Activated naive CD4-positive, alpha-beta T cell treated with anti-CD3 and anti-CD28 coated beads, Interleukin-2, amount 50 U/mL, for 16 hours (primary cell): ENCODE data around the gene MDP1.
"Not testable (repeated sequence)": the region's sequence is repeated elsewhere in the genome, so short reads cannot be mapped to it uniquely, and the experiment has no call there.

Source experiments
- DNase-seq: peaks from one replicate; pipeline ENCODE4 v3.0.0-alpha.2; 2020

The MDP1 gene

GRCh38 chr14:24228902-24229301 is 13.0 kb upstream of the MDP1 start:
- DNase-seq = no peak

GRCh38 chr14:24226473-24226872 is 10.6 kb upstream of the MDP1 start:
- no peak for DNase-seq

GRCh38 chr14:24224618-24225071 is 8.8 kb upstream of the MDP1 start:
- no peak for DNase-seq

GRCh38 chr14:24222987-24223386 is 7.1 kb upstream of the MDP1 start:
- not testable (repeated sequence) for DNase-seq

- DNase-seq = no peak
Observed at GRCh38 chr14:24219521-24219920, 3.7 kb upstream of the MDP1 start.

- no peak for DNase-seq
Observed at GRCh38 chr14:24219080-24219479, 3.2 kb upstream of the MDP1 start.

GRCh38 chr14:24216876-24217275 is 1.0 kb upstream of the MDP1 start:
- DNase-seq = not testable (repeated sequence)

- no peak for DNase-seq
Observed at GRCh38 chr14:24216345-24216699, 456 bp upstream of the MDP1 start.

GRCh38 chr14:24213866-24214662 is 1.8 kb downstream of the MDP1 start:
- DNase-seq = no peak

GRCh38 chr14:24212924-24213865 is 2.7 kb downstream of the MDP1 start, which contains the start of gene CHMP4A:
Gene CHMP4A (minus strand): TSS chr14:24213488. CDS start chr14:24213439, 49 bp downstream.
- DNase-seq = peak; percentile 96

- no peak for DNase-seq
Observed at GRCh38 chr14:24211311-24211710, 4.6 kb downstream of the MDP1 start.

- no peak for DNase-seq
Observed at GRCh38 chr14:24207625-24208024, 8.2 kb downstream of the MDP1 start.

GRCh38 chr14:24207104-24207551 is 8.7 kb downstream of the MDP1 start:
- no peak for DNase-seq

GRCh38 chr14:24206260-24207103 is 9.4 kb downstream of the MDP1 start:
- no peak for DNase-seq

- DNase-seq = no peak
Observed at GRCh38 chr14:24204163-24205146, 11.4 kb downstream of the MDP1 start.

- DNase-seq = not testable (repeated sequence)
Observed at GRCh38 chr14:24203249-24203886, 12.5 kb downstream of the MDP1 start.

GRCh38 chr14:24202538-24202937 is 13.3 kb downstream of the MDP1 start:
- not testable (repeated sequence) for DNase-seq

- no peak for DNase-seq
Observed at GRCh38 chr14:24198814-24199524, 16.9 kb downstream of the MDP1 start.

- no peak for DNase-seq
Observed at GRCh38 chr14:24197056-24197450, 18.8 kb downstream of the MDP1 start.
